Esophagus muscularis mucosa (tissue), 4 donors: Measurements from ENCODE around the gene ASB5.

Experiments
- CTCF ChIP-seq, 3 experiments: fragments of 200-600 bp in 2 of 3; fragments of 450-650 bp in 1 of 3; sonication (generic) in 2 of 3; IDR thresholded peaks; one replicate each; pipeline ENCODE4 v1.5.1; 2017 to 2019; ENCODE audit warnings: antibody characterized with exemption in 3 of 3, mild to moderate bottlenecking in 2 of 3, moderate library complexity in 1 of 3
- EP300 ChIP-seq: sonication (generic); formaldehyde crosslinking; IDR thresholded peaks from one replicate; pipeline ENCODE4 v1.6.1; 2017; ENCODE audit warnings: antibody characterized with exemption
- POLR2A ChIP-seq: fragments of 450-650 bp; IDR thresholded peaks from one replicate; pipeline ENCODE4 v1.6.1; 2017; ENCODE audit warnings: antibody characterized with exemption, moderate library complexity, mild to moderate bottlenecking, low read depth
- POLR2AphosphoS5 ChIP-seq, 2 donors: sonication (generic); formaldehyde crosslinking; IDR thresholded peaks; one replicate each; pipeline ENCODE4 v1.6.1; 2017; ENCODE audit warnings: antibody characterized with exemption in 2 of 2

GRCh38 chr4:176241703-176242102, 27.3 kb downstream of the ASB5 start:
- TF ChIP-seq CTCF (IDR thresholded peaks at IDR 0.05) (no peak), POLR2A (no peak), POLR2AphosphoS5 (IDR thresholded peaks at IDR 0.05) (no peak), EP300 (no peak)
